Neural cell (in vitro differentiated cells): ENCODE data around the gene CDK12. TPM values are rescaled to one million over a fixed set of nuclear protein-coding genes. Genes with fewer than 3 reads are reported as not detected.

Experiments used
- H2AFZ ChIP-seq: fragments of 200-600, 300-800 bp; sonication (generic), shearing (Covaris generic); 2 replicates; pipeline ENCODE4 v1.6.0; 2014; ENCODE audit warnings: low read depth, mild to moderate bottlenecking, antibody characterized with exemption, low read length, moderate library complexity
- H3F3A ChIP-seq: fragments of 200-600 bp; shearing (Covaris generic); 2 replicates; pipeline ENCODE4 v1.6.1; 2016; ENCODE audit warnings: mild to moderate bottlenecking, moderate library complexity, mixed read lengths, antibody characterized with exemption, low read length; ENCODE audit not compliant: insufficient read depth, poor library complexity, severe bottlenecking
- H3K27ac ChIP-seq: fragments of 200-600, 300-800 bp; sonication (generic), shearing (Covaris generic); 2 replicates; pipeline ENCODE4 v1.5.1; 2014; ENCODE audit warnings: mild to moderate bottlenecking, low read length, moderate library complexity
- H3K27me3 ChIP-seq: fragments of 300-800, 200-600 bp; sonication (generic), shearing (Covaris generic); 2 replicates; pipeline ENCODE4 v1.6.0; 2014; ENCODE audit warnings: mild to moderate bottlenecking, low read depth, low read length, moderate library complexity; ENCODE audit not compliant: insufficient read depth
- H3K36me3 ChIP-seq: fragments of 300-800, 200-600 bp; sonication (generic), shearing (Covaris generic); 2 replicates; pipeline ENCODE4 v1.5.1; 2014; ENCODE audit warnings: mild to moderate bottlenecking, antibody characterized with exemption, low read length, moderate library complexity; ENCODE audit not compliant: insufficient read depth
- H3K4me2 ChIP-seq: fragments of 300-800, 200-600 bp; sonication (generic), shearing (Covaris generic); 2 replicates; pipeline ENCODE4 v1.6.0; 2014; ENCODE audit warnings: mild to moderate bottlenecking, low read length
- H3K4me3 ChIP-seq: fragments of 300-800, 200-600 bp; sonication (generic), shearing (Covaris generic); 2 replicates; pipeline ENCODE4 v1.5.1; 2014; ENCODE audit warnings: mild to moderate bottlenecking, low read length, moderate library complexity
- H3K79me2 ChIP-seq: fragments of 200-600 bp; shearing (Covaris generic); replicated peaks from 2 replicates; pipeline ENCODE4 v1.6.0; 2014; ENCODE audit warnings: mild to moderate bottlenecking, low read length, moderate library complexity; ENCODE audit not compliant: insufficient read depth
- H3K9ac ChIP-seq: fragments of 300-800, 200-600 bp; sonication (generic), shearing (Covaris generic); 2 replicates; pipeline ENCODE4 v1.6.1; 2016; ENCODE audit warnings: mild to moderate bottlenecking, low read length, mixed read lengths
- H3K9me2 ChIP-seq: fragments of 200-600 bp; shearing (Covaris generic); 2 replicates; pipeline ENCODE4 v1.6.1; 2016; ENCODE audit warnings: mild to moderate bottlenecking, low read length, mixed read lengths; ENCODE audit not compliant: insufficient read depth
- H3K9me3 ChIP-seq: fragments of 200-600, 300-800 bp; sonication (generic), shearing (Covaris generic); 2 replicates; pipeline ENCODE4 v1.6.1; 2016; ENCODE audit warnings: mild to moderate bottlenecking, mixed run types, low read length, moderate library complexity, mixed read lengths
- H4K20me1 ChIP-seq: fragments of 200-600 bp; shearing (Covaris generic); 2 replicates; pipeline ENCODE4 v1.6.1; 2016; ENCODE audit warnings: mild to moderate bottlenecking, mixed run types; ENCODE audit not compliant: insufficient read depth
- CTCF ChIP-seq: fragments of 450-650 bp; IDR thresholded peaks from 2 replicates; pipeline ENCODE4 v1.5.1; 2014; ENCODE audit warnings: antibody characterized with exemption, mild to moderate bottlenecking, moderate library complexity; ENCODE audit not compliant: poor library complexity, severe bottlenecking
- EP300 ChIP-seq: fragments of 450-650 bp; conservative IDR thresholded peaks from 2 replicates; pipeline ENCODE4 v1.6.1; 2014; ENCODE audit warnings: antibody characterized with exemption, mild to moderate bottlenecking, moderate library complexity; ENCODE audit not compliant: poor library complexity, severe bottlenecking
- EZH2 ChIP-seq: fragments of 200-600, 300-800 bp; shearing (Covaris generic), sonication (generic); IDR thresholded peaks from 2 replicates; pipeline ENCODE4 v1.6.1; 2014; ENCODE audit warnings: antibody characterized with exemption, low read length, borderline replicate concordance, mild to moderate bottlenecking; ENCODE audit not compliant: insufficient read depth, poor library complexity, severe bottlenecking
- MXI1 ChIP-seq: fragments of 450-650 bp; conservative IDR thresholded peaks from 2 replicates; pipeline ENCODE4 v1.6.1; 2014; ENCODE audit warnings: antibody characterized with exemption, mild to moderate bottlenecking; ENCODE audit not compliant: poor library complexity, severe bottlenecking
- POLR2AphosphoS5 ChIP-seq: IDR thresholded peaks from 2 replicates; pipeline ENCODE4 v1.6.1; 2012
- RAD21 ChIP-seq: fragments of 450-650 bp; conservative IDR thresholded peaks from 2 replicates; pipeline ENCODE4 v1.6.1; 2014; ENCODE audit warnings: antibody characterized with exemption, mild to moderate bottlenecking, moderate library complexity
- REST ChIP-seq: IDR thresholded peaks from 2 replicates; pipeline ENCODE4 v1.6.1; 2012; ENCODE audit warnings: borderline replicate concordance
- SMC3 ChIP-seq: fragments of 450-650 bp; conservative IDR thresholded peaks from 2 replicates; pipeline ENCODE4 v1.6.1; 2014; ENCODE audit warnings: antibody characterized with exemption, mild to moderate bottlenecking, moderate library complexity; ENCODE audit not compliant: poor library complexity
- TAF1 ChIP-seq: IDR thresholded peaks from 2 replicates; pipeline ENCODE4 v1.6.1; 2012; ENCODE audit warnings: low read depth
- polyA plus RNA-seq: library from polyadenylated mRNA; depleted of rRNA; stranded (reverse); fragments of >200 nt; gene quantifications from 2 replicates; pipeline ENCODE4 v1.2.3, GENCODE V29; 2014

The CDK12 gene
- polyA plus RNA-seq, 1 donor from 2014 or later, result 10.4 TPM

GRCh38 chr17:39573447-39574298 is 112.4 kb downstream of the CDK12 start:
- H3K9me3 ChIP-seq, result no peaks in the 10 kb centered on the region
- H3K9me2 ChIP-seq, result no peaks in the 10 kb centered on the region
- no peaks in the 10 kb centered on the region for H4K20me1 ChIP-seq
- H3K27ac ChIP-seq, result peak overlapping the region; percentile 16
- H3K4me3 ChIP-seq, result peak overlapping the region; percentile 73
- no peaks in the 10 kb centered on the region for H3K36me3 ChIP-seq
- H3K79me2 ChIP-seq, result no peaks in the 10 kb centered on the region
- TF ChIP-seq RAD21 (no peak), EZH2 (no peak), REST (no peak), POLR2AphosphoS5 (no peak), MXI1 (peak; percentile 73), EP300 (peak; percentile 21), SMC3 (no peak), TAF1 (no peak), CTCF (no peak)
- peak overlapping the region; percentile 68 for H3K4me2 ChIP-seq
- H2AFZ ChIP-seq, result peak overlapping the region; percentile 40
- peak overlapping the region; percentile 69 for H3K9ac ChIP-seq
- H3K27me3 ChIP-seq, result no peaks in the 10 kb centered on the region
- H3F3A ChIP-seq, result no peaks in the 10 kb centered on the region

- no peaks in the 10 kb centered on the region for H3K9me3 ChIP-seq
- H4K20me1 ChIP-seq, result no peaks in the 10 kb centered on the region
- H3K27ac ChIP-seq, result no peak overlapping the region
- H3K36me3 ChIP-seq, result no peaks in the 10 kb centered on the region
- no peaks in the 10 kb centered on the region for H3K9me2 ChIP-seq
- no peak overlapping the region for H3K9ac ChIP-seq
- H2AFZ ChIP-seq, result no peak overlapping the region
- no peak overlapping the region for H3K4me3 ChIP-seq
- H3K27me3 ChIP-seq, result no peaks in the 10 kb centered on the region
- no peaks in the 10 kb centered on the region for H3K79me2 ChIP-seq
- no peak overlapping the region for H3K4me2 ChIP-seq
- no peaks in the 10 kb centered on the region for H3F3A ChIP-seq
- TF ChIP-seq CTCF (peak; percentile 38), RAD21 (no peak)
Measured at GRCh38 chr17:39576187-39576586, 114.9 kb downstream of the CDK12 start.
